Uterine smooth muscle cell (primary cell): Measurements from ENCODE around the gene FUNDC2. TPM values are rescaled to one million over a fixed set of nuclear protein-coding genes. Genes with fewer than 3 reads are reported as not detected.

Experiments
- total RNA-seq: library from RNA; depleted of rRNA; stranded (reverse); fragments of >200 nt; gene quantifications from 2 replicates; pipeline ENCODE4 v1.2.3, GENCODE V29; 2014

The FUNDC2 gene, protein sequence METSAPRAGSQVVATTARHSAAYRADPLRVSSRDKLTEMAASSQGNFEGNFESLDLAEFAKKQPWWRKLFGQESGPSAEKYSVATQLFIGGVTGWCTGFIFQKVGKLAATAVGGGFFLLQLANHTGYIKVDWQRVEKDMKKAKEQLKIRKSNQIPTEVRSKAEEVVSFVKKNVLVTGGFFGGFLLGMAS
- total RNA-seq, result 28.5 and 35.3 TPM in 2 replicates

GRCh38 chrX:155026727-155027508, at the start of gene FUNDC2:
TSS of gene FUNDC2 (plus strand) at chrX:155026844. CDS start at chrX:155026939, 95 bp downstream.

DNA sequence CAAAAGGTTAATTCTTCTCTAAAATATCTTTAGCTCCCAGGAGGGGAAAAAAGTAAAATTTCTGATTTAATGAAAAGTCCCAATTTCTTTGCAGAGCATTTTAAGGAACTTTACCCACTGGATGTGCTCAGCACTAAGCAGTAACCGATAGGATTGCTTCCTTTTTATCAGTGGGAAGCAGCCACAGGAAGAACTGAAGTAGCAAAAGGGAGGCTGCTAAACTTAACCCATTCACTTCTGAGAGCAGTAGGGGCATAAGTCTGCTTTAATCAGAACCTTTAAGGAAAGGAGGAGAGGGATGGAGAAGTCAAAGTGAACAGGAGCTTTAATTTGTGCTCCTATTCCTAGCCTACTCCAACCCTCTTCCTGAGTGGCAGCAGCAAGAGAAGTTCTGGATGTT, 4.1 kb upstream of the FUNDC2 start, which contains the start of gene F8:
F8 (minus strand) TSS at position 139 of the 400 bp plus-strand sequence. CDS start 171 bp downstream, outside the sequence.

DNA sequence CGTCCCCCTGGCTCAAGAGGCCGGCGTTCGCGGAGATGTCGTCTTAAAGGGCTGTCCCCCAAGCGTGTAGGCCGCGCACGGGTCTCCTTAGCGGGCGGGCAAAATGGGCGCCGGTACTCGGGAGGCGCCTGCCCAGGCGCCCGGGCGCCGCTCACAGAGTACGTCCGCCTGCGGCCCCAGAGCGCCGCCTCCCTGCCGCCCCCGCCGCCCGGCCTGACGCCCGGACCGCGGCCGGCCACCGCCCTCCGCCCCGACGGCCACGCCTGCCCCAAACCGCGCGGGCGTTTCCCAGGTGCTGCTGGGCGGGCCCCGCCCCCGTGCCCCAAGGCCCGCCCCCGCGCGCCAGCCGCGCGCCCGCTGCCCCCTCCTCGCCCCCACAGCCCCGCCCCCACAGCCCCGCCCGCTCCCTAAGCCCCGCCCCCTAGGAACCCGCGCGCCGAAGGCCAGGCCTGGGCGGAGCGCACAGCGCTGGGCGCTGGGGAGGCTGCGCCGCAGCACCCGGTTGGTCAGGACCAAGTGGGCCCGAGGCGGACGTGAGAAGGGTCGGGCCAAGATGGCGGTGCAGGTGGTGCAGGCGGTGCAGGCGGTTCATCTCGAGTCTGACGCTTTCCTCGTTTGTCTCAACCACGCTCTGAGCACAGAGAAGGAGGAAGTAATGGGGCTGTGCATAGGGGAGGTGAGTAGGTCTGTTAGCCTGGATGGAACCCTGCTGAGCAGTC, 44.5 kb downstream of the FUNDC2 start, which contains the start of the genes BRCC3, CMC4 and MTCP1:
BRCC3 (plus strand) TSS at position 534 of the 719 bp plus-strand sequence; CDS start at position 554, 20 bp downstream.
CMC4 (minus strand) TSS at position 162 of the 719 bp plus-strand sequence. CDS start 7,113 bp downstream, outside the sequence.
MTCP1 (minus strand) TSS at position 162 of the 719 bp plus-strand sequence. CDS start 5,126 bp downstream, outside the sequence.

Other genes starting within 250 kb of the FUNDC2 start
- gene MPP1, start 221.4 kb upstream of the FUNDC2 start, total RNA-seq, result 15.2 and 18.8 TPM in 2 replicates
- not detected in 2 replicates for gene SMIM9, start 192.2 kb upstream of the FUNDC2 start, total RNA-seq
- gene F8A1, start 140.5 kb upstream of the FUNDC2 start, total RNA-seq, result 2.0 and 3.6 TPM in 2 replicates
- 2.1 TPM in 2 replicates for gene F8, start 4.1 kb upstream of the FUNDC2 start, total RNA-seq
- gene CMC4, start 44.3 kb downstream of the FUNDC2 start, total RNA-seq, result 8.3 and 10.5 TPM in 2 replicates
- 1.3 and 4.0 TPM in 2 replicates for gene MTCP1, start 44.3 kb downstream of the FUNDC2 start, total RNA-seq
- gene BRCC3, start 44.7 kb downstream of the FUNDC2 start, total RNA-seq, result 14.4 and 19.6 TPM in 2 replicates
- 70.5 and 111 TPM in 2 replicates for gene VBP1, start 189.6 kb downstream of the FUNDC2 start, total RNA-seq
- 2.4 and 5.7 TPM in 2 replicates for gene RAB39B, start 237.6 kb downstream of the FUNDC2 start, total RNA-seq